ENCODE results near the gene TIMELESS.

GRCh38 chr12:56474389-56474788 is 25.2 kb upstream of the TIMELESS start:
- TF ChIP-seq CTCF (conservative IDR thresholded peaks at IDR 0.05; ENCODE audit: low read length) (no peak), EZH2phosphoT487 (IDR thresholded peaks at IDR 0.05; ENCODE audit: borderline replicate concordance) (no peak)

All from Loucy (cell line).